HG03064 (cell line): ENCODE measurements around the gene IFT27.
"Not testable (repeated sequence)": the region's sequence is repeated elsewhere in the genome, so short reads cannot be mapped to it uniquely, and the experiment has no call there.

Source experiments
- ATAC-seq: cut with Tn5 transposase; IDR thresholded peaks from one replicate; pipeline ENCODE4 v1.9.1; 2021; ENCODE audit warnings: low read depth; ENCODE audit not compliant: unreplicated experiment

IFT27 gene

GRCh38 chr22:36745301-36745995 lies 30.5 kb downstream of the IFT27 start:
- no peak for ATAC-seq

- ATAC-seq, result no peak
These were observed 31.1 kb downstream of the IFT27 start for GRCh38 chr22:36744791-36745190.

GRCh38 chr22:36744413-36744765 lies 31.5 kb downstream of the IFT27 start:
- ATAC-seq, result no peak

- ATAC-seq, result no peak
These were observed 32.1 kb downstream of the IFT27 start for GRCh38 chr22:36743591-36744412.

- no peak for ATAC-seq
These were observed 32.9 kb downstream of the IFT27 start for GRCh38 chr22:36743011-36743410.

- no peak for ATAC-seq
These were observed 34.0 kb downstream of the IFT27 start for GRCh38 chr22:36741968-36742367.

- ATAC-seq, result no peak
These were observed 34.6 kb downstream of the IFT27 start for GRCh38 chr22:36741204-36741793.

GRCh38 chr22:36740716-36741115 lies 35.2 kb downstream of the IFT27 start:
- ATAC-seq, result no peak

GRCh38 chr22:36739185-36739584 lies 36.7 kb downstream of the IFT27 start:
- no peak for ATAC-seq

- no peak for ATAC-seq
These were observed 37.4 kb downstream of the IFT27 start for GRCh38 chr22:36738416-36739020.

GRCh38 chr22:36737776-36738175 lies 38.1 kb downstream of the IFT27 start:
- ATAC-seq, result no peak

- ATAC-seq, result no peak
These were observed 39.1 kb downstream of the IFT27 start for GRCh38 chr22:36736701-36737320.

GRCh38 chr22:36734171-36735058 lies 41.5 kb downstream of the IFT27 start:
- ATAC-seq, result no peak

- ATAC-seq, result no peak
These were observed 42.6 kb downstream of the IFT27 start for GRCh38 chr22:36733271-36733670.

- no peak for ATAC-seq
These were observed 43.3 kb downstream of the IFT27 start for GRCh38 chr22:36732609-36733008.

- ATAC-seq, result no peak
These were observed 44.0 kb downstream of the IFT27 start for GRCh38 chr22:36731916-36732315.

GRCh38 chr22:36731321-36731720 lies 44.6 kb downstream of the IFT27 start:
- ATAC-seq, result not testable (repeated sequence)

GRCh38 chr22:36730176-36730858 lies 45.6 kb downstream of the IFT27 start:
- no peak for ATAC-seq

GRCh38 chr22:36729321-36729720 lies 46.6 kb downstream of the IFT27 start:
- no peak for ATAC-seq
